GM18511 (cell line): ENCODE measurements around the gene PLXNA3.
"Not testable (repeated sequence)": the region's sequence is repeated elsewhere in the genome, so short reads cannot be mapped to it uniquely, and the experiment has no call there.

Experiments used
- ATAC-seq: cut with Tn5 transposase; IDR thresholded peaks from one replicate; pipeline ENCODE4 v1.9.1; 2021; ENCODE audit warnings: mild to moderate bottlenecking, moderate library complexity; ENCODE audit not compliant: unreplicated experiment

PLXNA3 gene

GRCh38 chrX:154495472-154495922, 37.4 kb downstream of the PLXNA3 start:
- ATAC-seq = no peak

DNA sequence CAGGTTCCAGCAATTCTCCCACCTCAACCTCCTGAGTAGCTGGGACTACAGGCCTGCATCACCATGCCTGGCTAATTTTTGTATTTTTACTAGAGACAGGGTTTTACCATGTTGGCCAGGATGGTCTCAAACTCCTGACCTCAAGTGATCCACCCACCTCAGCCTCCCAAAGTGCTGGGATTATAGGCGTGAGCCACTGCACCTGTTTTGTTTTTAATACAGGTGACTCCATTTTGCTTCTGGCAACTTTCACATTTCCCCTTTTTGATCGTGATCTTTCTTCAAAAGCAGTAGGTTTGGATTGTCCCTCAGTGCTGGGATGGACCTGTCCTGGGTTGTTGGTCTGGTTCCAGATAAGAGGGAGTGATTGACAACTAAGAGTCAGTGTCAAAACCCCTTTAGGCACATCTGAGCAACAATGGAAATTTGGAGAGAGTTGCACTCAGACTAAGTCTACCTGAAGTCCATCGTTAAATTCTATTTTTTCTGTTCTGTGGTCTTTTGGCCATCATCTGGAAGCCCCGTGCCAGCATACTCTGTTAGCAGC, 38.6 kb downstream of the PLXNA3 start:
- not testable (repeated sequence) for ATAC-seq

DNA sequence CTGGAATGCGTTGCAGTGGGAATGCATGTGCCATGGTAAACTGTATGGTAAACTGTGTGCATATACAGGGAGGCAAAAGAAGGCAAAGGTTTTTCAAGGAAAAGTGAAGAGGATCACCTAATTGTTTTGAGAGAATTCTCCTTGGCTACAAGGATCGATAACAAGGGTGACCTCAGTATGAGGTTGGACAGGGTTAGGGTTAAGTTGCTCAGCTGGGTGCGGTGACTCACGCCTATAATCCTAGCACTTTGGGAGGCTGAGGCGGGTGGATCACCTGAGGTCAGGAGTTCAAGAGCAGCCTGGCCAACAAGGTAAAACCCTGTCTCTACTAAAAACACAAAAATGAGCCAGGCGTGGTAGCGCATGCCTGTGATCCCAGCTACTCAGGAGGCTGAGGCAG, 43.3 kb downstream of the PLXNA3 start:
- not testable (repeated sequence) for ATAC-seq

GRCh38 chrX:154502098-154502497, 44.0 kb downstream of the PLXNA3 start:
- no peak for ATAC-seq

GRCh38 chrX:154502989-154503388, 44.9 kb downstream of the PLXNA3 start:
- no peak for ATAC-seq

- ATAC-seq = no peak
These were observed 47.7 kb downstream of the PLXNA3 start for GRCh38 chrX:154505734-154506133.

- ATAC-seq = no peak
These were observed 48.6 kb downstream of the PLXNA3 start for GRCh38 chrX:154506483-154507332.

DNA sequence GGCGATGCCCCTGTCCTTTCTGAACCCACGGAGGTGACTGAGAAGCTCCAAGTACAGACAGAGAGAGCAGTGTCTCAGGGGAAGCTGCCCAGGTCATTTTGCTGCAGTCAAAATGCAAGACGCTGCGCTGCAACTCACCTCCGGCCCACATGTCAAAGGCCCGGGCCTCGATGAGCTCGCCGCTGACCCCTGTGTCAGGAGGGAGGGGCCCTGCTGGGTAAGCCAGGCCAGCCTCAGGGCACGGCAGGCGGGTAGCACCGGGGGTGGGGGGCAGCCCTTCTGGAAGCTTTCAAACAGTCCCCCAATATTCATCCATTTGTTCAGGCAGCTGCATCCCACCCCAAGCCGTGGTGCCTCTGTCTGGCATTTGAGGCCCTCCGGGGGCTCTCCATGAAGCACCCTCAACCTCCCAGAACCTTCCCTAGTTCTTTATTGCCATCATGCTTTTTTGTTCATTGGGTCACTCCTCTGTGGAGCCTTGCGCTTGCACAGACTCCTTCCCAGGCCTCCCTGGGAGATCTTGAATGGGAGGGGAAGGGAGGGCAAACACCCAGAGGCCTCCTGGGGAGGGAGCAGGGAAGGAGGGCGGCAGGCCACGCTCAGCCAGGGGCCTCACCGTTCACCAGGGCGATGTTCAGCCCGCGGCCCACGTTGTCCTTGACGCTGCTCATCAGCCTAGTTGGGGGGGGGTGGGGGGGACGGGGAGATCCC, 49.7 kb downstream of the PLXNA3 start:
- ATAC-seq = no peak

- no peak for ATAC-seq
These were observed 50.3 kb downstream of the PLXNA3 start for GRCh38 chrX:154508384-154508745.

DNA sequence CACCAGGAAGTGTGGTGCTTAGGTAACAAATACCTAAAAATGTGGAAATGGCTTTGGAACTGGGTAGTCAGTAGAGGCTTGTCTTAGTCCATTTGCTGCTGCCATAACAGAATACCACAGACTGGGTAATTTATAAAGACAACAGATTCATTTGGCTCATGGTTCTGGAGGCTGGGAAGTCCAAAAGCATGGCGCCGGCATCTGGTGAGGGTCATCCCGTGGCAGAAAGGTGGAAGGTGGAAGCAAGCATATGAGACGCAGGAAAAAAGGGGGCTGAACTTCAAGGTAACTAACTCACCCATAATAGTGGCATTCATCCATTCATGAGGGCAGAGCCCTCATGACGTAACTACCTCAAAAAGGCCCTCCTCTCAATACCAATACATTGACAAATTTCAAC, 51.4 kb downstream of the PLXNA3 start:
- ATAC-seq = no peak

GRCh38 chrX:154511761-154512160, 53.7 kb downstream of the PLXNA3 start:
- no peak for ATAC-seq

- no peak for ATAC-seq
These were observed 54.9 kb downstream of the PLXNA3 start for GRCh38 chrX:154512879-154513553.

- no peak for ATAC-seq
These were observed 55.6 kb downstream of the PLXNA3 start for GRCh38 chrX:154513716-154514115.

DNA sequence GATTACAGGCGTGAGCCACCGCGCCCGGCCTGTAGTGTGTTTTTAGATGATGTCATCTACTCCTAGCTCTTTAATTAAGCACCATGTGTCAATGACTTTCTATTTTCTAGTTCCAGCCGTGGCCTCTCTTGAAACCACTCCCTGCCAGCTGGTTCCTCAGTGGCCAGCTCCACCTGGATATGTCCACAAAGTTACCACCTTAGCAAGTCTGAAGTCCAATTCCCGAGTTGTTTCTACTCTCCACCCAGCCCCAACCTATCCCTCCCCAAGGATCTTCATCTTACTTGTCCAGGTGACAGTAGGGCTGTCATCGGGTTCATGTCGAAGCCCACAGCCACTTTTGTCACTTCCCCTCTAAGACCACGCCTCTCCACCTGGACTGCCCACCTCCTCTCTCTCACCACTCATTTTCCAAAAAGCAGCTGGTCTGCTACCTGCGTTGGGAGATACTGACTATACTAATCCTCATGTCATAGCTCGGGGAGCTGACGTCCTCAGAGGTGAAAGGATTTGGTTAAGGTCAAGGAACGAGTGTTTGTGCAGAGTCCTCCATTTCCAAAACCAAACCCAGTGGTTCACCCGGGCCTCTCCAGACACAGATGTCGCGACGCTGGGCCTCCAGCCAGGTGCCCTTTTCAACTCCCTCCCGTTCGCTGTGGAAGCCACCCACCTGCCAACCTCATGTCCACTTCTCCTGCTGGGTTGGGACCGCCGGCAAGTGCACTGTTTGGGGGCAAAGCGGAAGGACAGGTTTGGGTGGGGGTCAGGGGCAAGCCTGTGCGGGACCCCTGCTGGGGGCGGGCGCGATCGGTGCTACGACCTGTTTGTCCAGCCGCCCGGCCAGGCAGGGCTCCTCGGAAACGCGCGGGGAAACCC, 57.2 kb downstream of the PLXNA3 start:
- ATAC-seq = peak; percentile 33

DNA sequence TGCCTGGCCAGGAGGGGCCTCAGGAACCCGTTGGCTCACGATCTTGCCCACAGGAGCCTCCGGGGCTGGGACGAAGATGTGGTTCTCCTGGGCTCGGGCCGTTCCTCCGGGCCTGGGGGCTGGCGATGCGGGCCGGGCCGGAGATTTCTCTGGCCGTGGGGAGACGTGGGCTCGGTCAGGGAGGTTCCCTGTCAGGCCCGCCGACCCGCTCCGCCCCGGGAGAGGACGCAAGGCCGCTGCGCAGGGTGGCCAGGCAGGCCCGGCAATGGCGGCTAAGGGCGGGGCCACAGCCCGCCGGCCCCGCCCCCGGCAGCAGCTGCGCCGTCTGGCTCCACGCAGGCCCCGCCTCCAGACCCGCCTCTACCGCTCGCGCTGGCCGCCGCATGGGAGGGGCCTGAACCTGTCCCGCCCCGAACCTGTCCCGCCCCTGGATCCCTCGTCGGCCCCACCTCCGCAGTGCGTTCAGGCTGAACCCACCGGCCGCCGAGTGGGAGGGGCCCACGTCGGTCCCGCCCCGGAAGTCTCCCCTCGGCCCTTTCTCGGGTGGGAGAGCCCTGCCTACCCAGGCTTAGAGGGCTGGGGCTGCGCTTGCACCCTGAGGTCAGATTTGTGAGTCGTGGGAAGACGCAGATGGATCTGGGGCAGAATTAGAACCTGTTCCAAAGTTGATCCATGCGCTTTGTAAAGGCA, 58.0 kb downstream of the PLXNA3 start, which contains the start of gene FAM3A:
TSS of gene FAM3A (minus strand) at position 267 of the 690 bp plus-strand sequence. CDS start 460 bp downstream, outside the sequence.
- peak; percentile 89 for ATAC-seq

DNA sequence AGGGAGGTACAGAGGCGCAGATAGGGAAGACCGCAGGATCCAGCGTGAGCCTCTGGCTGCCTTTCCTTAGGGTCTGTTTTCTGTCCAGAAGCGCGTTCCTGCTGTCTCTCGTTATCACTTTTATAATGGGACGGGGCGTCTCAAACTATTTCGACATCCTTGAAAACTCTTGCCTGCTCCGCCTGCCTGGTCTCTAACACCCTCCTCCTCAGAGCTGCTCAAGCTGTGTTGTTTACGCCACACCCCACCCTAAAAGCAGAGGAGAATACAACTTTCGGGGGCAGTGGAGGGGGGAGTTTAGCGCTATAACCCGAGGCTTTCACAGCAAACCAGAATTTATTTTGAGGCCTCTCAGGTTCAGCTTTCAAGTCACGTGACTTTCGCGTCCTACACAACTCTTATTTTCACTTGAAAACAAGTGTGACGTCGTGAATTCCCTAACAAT, 58.6 kb downstream of the PLXNA3 start:
- ATAC-seq = peak; percentile 7

DNA sequence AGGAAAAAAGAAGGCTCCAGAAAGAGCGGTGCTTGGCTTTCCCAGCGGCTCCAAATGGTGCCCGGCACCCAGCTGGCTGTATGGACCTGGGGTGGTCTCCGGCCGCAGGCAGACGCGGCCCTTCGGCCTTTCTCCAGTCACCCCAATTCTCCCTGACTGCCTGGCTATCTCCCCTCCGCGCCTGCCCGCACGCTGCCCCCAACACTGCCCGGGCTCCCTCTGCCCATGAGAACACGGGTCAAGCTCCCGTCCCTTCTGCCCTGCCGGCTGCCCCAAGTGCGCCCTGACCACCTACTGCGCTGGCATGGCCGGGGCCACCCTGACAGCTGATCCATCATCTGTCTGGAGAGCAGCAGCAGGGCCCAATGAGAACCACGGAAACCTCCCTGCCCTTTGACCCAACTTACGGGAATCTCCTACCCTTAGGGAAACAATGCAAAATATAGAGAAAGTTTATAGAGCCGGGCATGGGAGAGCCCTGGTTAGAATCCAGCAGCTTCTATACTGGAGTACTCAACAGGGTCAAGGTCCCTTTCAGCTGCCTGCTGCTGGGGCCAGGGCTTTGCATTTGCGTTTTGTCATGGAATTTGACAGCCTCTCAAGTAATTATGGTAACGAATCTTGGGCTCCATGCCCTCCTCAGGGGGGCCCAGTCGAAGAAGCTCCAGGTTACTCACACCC, 59.2 kb downstream of the PLXNA3 start:
- ATAC-seq = no peak

DNA sequence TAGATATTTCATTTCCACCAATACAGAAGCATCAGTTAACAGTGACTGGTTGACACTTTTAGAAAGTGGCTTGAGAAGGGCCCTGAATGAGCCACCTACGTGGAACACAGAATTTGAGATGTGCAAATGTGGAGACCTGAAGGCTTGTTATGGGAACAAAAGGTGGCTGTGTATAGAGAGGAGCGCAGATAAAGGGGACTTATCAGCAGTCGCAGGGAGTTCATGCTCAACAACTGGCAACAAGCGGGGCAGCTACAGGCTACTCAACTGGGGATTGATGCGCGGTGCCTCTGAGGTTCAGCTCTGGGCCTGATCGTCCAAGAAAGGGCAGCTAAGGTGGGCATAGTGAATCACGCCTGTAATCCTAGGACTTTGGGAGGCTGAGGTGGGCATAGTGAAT, 61.3 kb downstream of the PLXNA3 start:
- no peak for ATAC-seq
